HG03095 (cell line): Measurements from ENCODE around the gene CDRT15L2.
"Not testable (repeated sequence)": the region's sequence is repeated elsewhere in the genome, so short reads cannot be mapped to it uniquely, and the experiment has no call there.

ENCODE experiments used
- ATAC-seq: cut with Tn5 transposase; IDR thresholded peaks from one replicate; pipeline ENCODE4 v1.9.1; 2021; ENCODE audit warnings: moderate library complexity; ENCODE audit not compliant: unreplicated experiment

CDRT15L2 gene

GRCh38 chr17:20573216-20573615 is 6.3 kb upstream of the CDRT15L2 start:
- not testable (repeated sequence) for ATAC-seq

- ATAC-seq: not testable (repeated sequence)
These were observed 4.5 kb upstream of the CDRT15L2 start for GRCh38 chr17:20575071-20575470.

GRCh38 chr17:20583891-20584577 is 4.5 kb downstream of the CDRT15L2 start:
- ATAC-seq: not testable (repeated sequence)

- not testable (repeated sequence) for ATAC-seq
These were observed 9.4 kb downstream of the CDRT15L2 start for GRCh38 chr17:20588744-20589453.

GRCh38 chr17:20589454-20589810 is 9.9 kb downstream of the CDRT15L2 start:
- ATAC-seq: not testable (repeated sequence)

GRCh38 chr17:20591040-20591439 is 11.5 kb downstream of the CDRT15L2 start:
- not testable (repeated sequence) for ATAC-seq

GRCh38 chr17:20605568-20605967 is 26.0 kb downstream of the CDRT15L2 start:
- not testable (repeated sequence) for ATAC-seq

GRCh38 chr17:20609490-20609889 is 30.0 kb downstream of the CDRT15L2 start:
- not testable (repeated sequence) for ATAC-seq

GRCh38 chr17:20611309-20611708 is 31.8 kb downstream of the CDRT15L2 start:
- no peak for ATAC-seq

GRCh38 chr17:20612635-20613034 is 33.1 kb downstream of the CDRT15L2 start:
- no peak for ATAC-seq

GRCh38 chr17:20613248-20613647 is 33.7 kb downstream of the CDRT15L2 start:
- no peak for ATAC-seq

GRCh38 chr17:20613905-20614304 is 34.4 kb downstream of the CDRT15L2 start:
- ATAC-seq: no peak

GRCh38 chr17:20615461-20615860 is 35.9 kb downstream of the CDRT15L2 start:
- ATAC-seq: not testable (repeated sequence)
